H9 (cell line): Measurements from ENCODE around the gene SLCO1C1. TPM values are rescaled to one million over a fixed set of nuclear protein-coding genes. Genes with fewer than 3 reads are reported as not detected.

Experiments
- DNase-seq: peaks from one replicate; pipeline ENCODE4 v3.0.0-alpha.2; 2017
- H2AFZ ChIP-seq: one replicate; pipeline ENCODE4 v1.6.1; 2013; ENCODE audit warnings: mild to moderate bottlenecking, low read length, control low read depth, moderate library complexity
- H2AK5ac ChIP-seq: 2 replicates; pipeline ENCODE4 v1.6.1; 2013; ENCODE audit warnings: low read length, control low read depth, mixed read lengths; ENCODE audit not compliant: insufficient read length
- H2BK120ac ChIP-seq: one replicate; pipeline ENCODE4 v1.6.1; 2013; ENCODE audit warnings: low read depth, mild to moderate bottlenecking, low read length, control low read depth, inconsistent platforms; ENCODE audit not compliant: poor library complexity, severe bottlenecking
- H2BK12ac ChIP-seq: 2 replicates; pipeline ENCODE4 v1.6.1; 2013; ENCODE audit warnings: low read length, control low read depth, mixed read lengths, low read depth; ENCODE audit not compliant: insufficient read length
- H2BK15ac ChIP-seq: 2 replicates; pipeline ENCODE4 v1.6.1; 2013; ENCODE audit warnings: low read depth, low read length, control low read depth
- H2BK20ac ChIP-seq: one replicate; pipeline ENCODE4 v1.6.1; 2013; ENCODE audit warnings: low read depth, mild to moderate bottlenecking, low read length, control low read depth, inconsistent platforms; ENCODE audit not compliant: poor library complexity, severe bottlenecking
- H2BK5ac ChIP-seq: 2 replicates; pipeline ENCODE4 v1.6.1; 2013; ENCODE audit warnings: low read length, control low read depth, mixed read lengths; ENCODE audit not compliant: insufficient read length
- H3K14ac ChIP-seq: 2 replicates; pipeline ENCODE4 v1.6.1; 2013; ENCODE audit warnings: low read length, control low read depth; ENCODE audit not compliant: insufficient read depth
- H3K18ac ChIP-seq: 2 replicates; pipeline ENCODE4 v1.6.1; 2013; ENCODE audit warnings: low read depth, mild to moderate bottlenecking, mixed read lengths, low read length, control low read depth; ENCODE audit not compliant: insufficient read length
- H3K23ac ChIP-seq: 2 replicates; pipeline ENCODE4 v1.6.1; 2013; ENCODE audit warnings: low read length, control low read depth, mixed read lengths, low read depth; ENCODE audit not compliant: insufficient read length
- H3K23me2 ChIP-seq: 2 replicates; pipeline ENCODE4 v1.6.1; 2013; ENCODE audit warnings: low read depth, mild to moderate bottlenecking, mixed read lengths, low read length, control low read depth; ENCODE audit not compliant: insufficient read length, poor library complexity, severe bottlenecking
- H3K27ac ChIP-seq: 2 replicates; pipeline ENCODE4 v1.5.1; 2013; ENCODE audit warnings: low read length, control low read depth, mixed read lengths, low read depth; ENCODE audit not compliant: insufficient read length
- H3K27me3 ChIP-seq: 2 replicates; pipeline ENCODE4 v1.6.1; 2013; ENCODE audit warnings: low read length, control low read depth, inconsistent platforms; ENCODE audit not compliant: insufficient read depth
- H3K4ac ChIP-seq: 2 replicates; pipeline ENCODE4 v1.6.1; 2013; ENCODE audit warnings: low read depth, mild to moderate bottlenecking, control low read depth, inconsistent platforms, low read length, moderate library complexity
- H3K4me1 ChIP-seq: 2 replicates; pipeline ENCODE4 v1.6.1; 2013; ENCODE audit warnings: low read length, control low read depth, inconsistent platforms; ENCODE audit not compliant: insufficient read depth
- H3K4me2 ChIP-seq: 2 replicates; pipeline ENCODE4 v1.6.1; 2013; ENCODE audit warnings: low read length, control low read depth, mixed read lengths; ENCODE audit not compliant: insufficient read length, insufficient read depth
- H3K56ac ChIP-seq: 2 replicates; pipeline ENCODE4 v1.6.1; 2013; ENCODE audit warnings: low read depth, mild to moderate bottlenecking, mixed read lengths, low read length, control low read depth; ENCODE audit not compliant: insufficient read length
- H3K79me1 ChIP-seq: 2 replicates; pipeline ENCODE4 v1.6.1; 2013; ENCODE audit warnings: low read depth, mild to moderate bottlenecking, moderate library complexity, low read length, control low read depth, inconsistent platforms; ENCODE audit not compliant: insufficient read depth, poor library complexity, severe bottlenecking
- H3K79me2 ChIP-seq: 2 replicates; pipeline ENCODE4 v1.6.1; 2013; ENCODE audit warnings: low read length, control low read depth, inconsistent platforms; ENCODE audit not compliant: insufficient read depth
- H3K9ac ChIP-seq: 2 replicates; pipeline ENCODE4 v1.6.1; 2013; ENCODE audit warnings: low read length, control low read depth, mixed read lengths; ENCODE audit not compliant: insufficient read length; ENCODE audit errors: extremely low read depth
- H3K9me3 ChIP-seq: one replicate; pipeline ENCODE4 v1.6.1; 2013; ENCODE audit warnings: low read depth, low read length, inconsistent platforms; ENCODE audit not compliant: control insufficient read depth
- H3T11ph ChIP-seq: one replicate; pipeline ENCODE4 v1.6.1; 2013; ENCODE audit warnings: mild to moderate bottlenecking, low read length, control low read depth, inconsistent platforms
- H4K20me1 ChIP-seq: one replicate; pipeline ENCODE4 v1.6.1; 2013; ENCODE audit not compliant: control insufficient read depth, insufficient read length, insufficient read depth
- H4K5ac ChIP-seq: 2 replicates; pipeline ENCODE4 v1.6.1; 2013; ENCODE audit warnings: low read depth, mild to moderate bottlenecking, mixed read lengths, low read length, control low read depth; ENCODE audit not compliant: insufficient read length
- H4K8ac ChIP-seq: replicated peaks from 2 replicates; pipeline ENCODE4 v1.6.1; 2013; ENCODE audit warnings: low read length, control low read depth, mixed read lengths, low read depth; ENCODE audit not compliant: insufficient read length
- H4K91ac ChIP-seq: 2 replicates; pipeline ENCODE4 v1.6.1; 2013; ENCODE audit warnings: low read depth, mild to moderate bottlenecking, moderate library complexity, mixed read lengths, low read length, control low read depth; ENCODE audit not compliant: insufficient read length
- H3K27ac Mint-ChIP-seq, 3 experiments: 2 replicates in 2 of 3; 3 replicates in 1 of 3; pipeline ENCODE4 v1.8.0; 2020 to 2021; ENCODE audit warnings: mixed read lengths in 3 of 3, mild to moderate bottlenecking in 1 of 3, moderate library complexity in 1 of 3
- H3K27me3 Mint-ChIP-seq: 2 replicates; pipeline ENCODE4 v1.8.0; 2021; ENCODE audit warnings: low read depth, mild to moderate bottlenecking, moderate library complexity, mixed read lengths
- H3K36me3 Mint-ChIP-seq, 3 experiments: 2 replicates in 2 of 3; 3 replicates in 1 of 3; pipeline ENCODE4 v1.8.0; 2020 to 2021; ENCODE audit warnings: low read depth in 3 of 3, mixed read lengths in 3 of 3; ENCODE audit not compliant: insufficient read depth in 1 of 3
- H3K4me1 Mint-ChIP-seq, 2 experiments: 2 replicates each; pipeline ENCODE4 v1.8.0; 2020; ENCODE audit warnings: mixed read lengths in 2 of 2
- H3K4me3 Mint-ChIP-seq, 2 experiments: 2 replicates in 1 of 2; 3 replicates in 1 of 2; pipeline ENCODE4 v1.8.0; 2020 to 2021; ENCODE audit warnings: mild to moderate bottlenecking in 2 of 2, mixed read lengths in 2 of 2, moderate library complexity in 1 of 2
- H3K9me3 Mint-ChIP-seq, 2 experiments: 2 replicates in 1 of 2; 3 replicates in 1 of 2; pipeline ENCODE4 v1.8.0; 2020; ENCODE audit warnings: mild to moderate bottlenecking in 2 of 2, mixed read lengths in 2 of 2, moderate library complexity in 1 of 2
- CTCF ChIP-seq: fragments of 200-600 bp; sonication (generic); conservative IDR thresholded peaks from 3 replicates; pipeline ENCODE4 v1.8.0; 2021; ENCODE audit warnings: antibody characterized with exemption, mild to moderate bottlenecking
- WGBS: extraction: QIAGEN DNeasy Blood & Tissue Kit; methylation state at CpG from one replicate; pipeline ENCODE4 v1.1.7; 2013; ENCODE audit warnings: missing lambda C conversion rate, low lambda C conversion rate, mixed read lengths; ENCODE audit not compliant: insufficient read length; ENCODE audit errors: extremely low coverage; 5-methylcytosine and 5-hydroxymethylcytosine counted together
- total RNA-seq: library from RNA; stranded (reverse); gene quantifications from 2 replicates; pipeline ENCODE4 v1.2.1, GENCODE V29; 2021

Gene SLCO1C1
- total RNA-seq, 1 experiment from 2014 or later: not detected

GRCh38 chr12:20716037-20716436, 20.9 kb downstream of the SLCO1C1 start:
- no peak overlapping the region for H2BK5ac ChIP-seq
- peak; percentile 65 for DNase-seq
- H2AFZ ChIP-seq: no peak overlapping the region

More at GRCh38 chr12:20716037-20716436, 20.9 kb downstream of the SLCO1C1 start:
- no peak overlapping the region for H2BK120ac ChIP-seq
- H3K9me3 Mint-ChIP-seq: no peaks in the 10 kb centered on the region
- no peaks in the 10 kb centered on the region for H3K36me3 Mint-ChIP-seq
- no peak overlapping the region for H3K23ac ChIP-seq
- WGBS: no CpG with 5 or more reads among the region's 2 CpGs
- no peak overlapping the region for H3K4ac ChIP-seq
- no peak overlapping the region for H2BK20ac ChIP-seq
- H3K9me3 ChIP-seq: no peaks in the 10 kb centered on the region
- H3K27me3 ChIP-seq: no peaks in the 10 kb centered on the region
- H3K23me2 ChIP-seq: no peaks in the 10 kb centered on the region
- no peak overlapping the region for H4K91ac ChIP-seq
- H3K27me3 Mint-ChIP-seq: no peaks in the 10 kb centered on the region
- H4K5ac ChIP-seq: no peak overlapping the region
- H3T11ph ChIP-seq: no peak overlapping the region
- H3K4me1 ChIP-seq: no peaks in the 10 kb centered on the region
- no peak overlapping the region for H3K9ac ChIP-seq
- H4K20me1 ChIP-seq: no peaks in the 10 kb centered on the region
- H3K27ac ChIP-seq: no peak overlapping the region
- no peak overlapping the region for H2BK15ac ChIP-seq
- peaks cover 7 to 8% of the 10 kb centered on the region in 2 experiments for H3K4me1 Mint-ChIP-seq
- no peaks in the 10 kb centered on the region for H3K79me2 ChIP-seq
- H4K8ac ChIP-seq: no peak overlapping the region
- H2AK5ac ChIP-seq: no peak overlapping the region
- no peaks in the 10 kb centered on the region for H3K79me1 ChIP-seq
- no peak overlapping the region for H3K14ac ChIP-seq
- no peak overlapping the region for H3K4me2 ChIP-seq
- H3K56ac ChIP-seq: no peak overlapping the region
- no peak overlapping the region for H2BK12ac ChIP-seq
- no peak overlapping the region for H3K27ac Mint-ChIP-seq
- no peak overlapping the region for H3K18ac ChIP-seq
- TF ChIP-seq CTCF: peak; percentile 64
- H3K4me3 Mint-ChIP-seq: no peak overlapping the region
